HCT116 (cell line): ENCODE data around the gene BRWD1.

Experiments used
- CEBPB ChIP-seq: IDR thresholded peaks from 2 replicates; pipeline ENCODE4 v1.6.1; 2012; ENCODE audit warnings: low read depth
- ELF1 ChIP-seq: IDR thresholded peaks from 2 replicates; pipeline ENCODE4 v1.6.1; 2012; ENCODE audit warnings: low read depth, borderline replicate concordance
- EZH2 ChIP-seq: fragments of 200-600 bp; sonication (generic); IDR thresholded peaks from 2 replicates; pipeline ENCODE4 v1.6.1; 2017; ENCODE audit warnings: antibody characterized with exemption, mixed run types
- EZH2phosphoT487 ChIP-seq: fragments of 200-600 bp; IDR thresholded peaks from 2 replicates; pipeline ENCODE4 v1.6.1; 2018; ENCODE audit warnings: antibody characterized with exemption, borderline replicate concordance
- FOSL1 ChIP-seq: IDR thresholded peaks from 2 replicates; pipeline ENCODE4 v1.6.1; 2012; ENCODE audit warnings: low read depth
- POLR2A ChIP-seq: IDR thresholded peaks from 2 replicates; pipeline ENCODE4 v1.7.0; 2011; ENCODE audit warnings: borderline replicate concordance; ENCODE audit not compliant: insufficient read depth, insufficient read length; ENCODE audit errors: extremely low read depth
- POLR2AphosphoS5 ChIP-seq: IDR thresholded peaks from 2 replicates; pipeline ENCODE4 v1.6.1; 2011; ENCODE audit warnings: mild to moderate bottlenecking, low read depth, low read length, moderate library complexity
- SIN3A ChIP-seq: IDR thresholded peaks from 2 replicates; pipeline ENCODE4 v1.6.1; 2012; ENCODE audit warnings: low read depth
- SP1 ChIP-seq: IDR thresholded peaks from 2 replicates; pipeline ENCODE4 v1.6.1; 2012; ENCODE audit warnings: low read depth
- TF ChIP-seq, protein P1 (sequence below), 3 experiments: fragments of 200-600 bp in 1 of 3; sonication (generic) in 1 of 3; IDR thresholded peaks in 2 of 3; conservative IDR thresholded peaks in 1 of 3; 2 replicates each; pipeline ENCODE4 v1.5.1; 2012 to 2017; ENCODE audit warnings: low read depth in 2 of 3, low read length in 2 of 3, antibody characterized with exemption in 1 of 3, borderline replicate concordance in 1 of 3, control low read depth in 1 of 3, mild to moderate bottlenecking in 1 of 3, mixed read lengths in 1 of 3, mixed run types in 1 of 3, moderate library complexity in 1 of 3; ENCODE audit not compliant: insufficient read depth in 1 of 3
- TF ChIP-seq, protein P2 (sequence below): IDR thresholded peaks from 2 replicates; pipeline ENCODE4 v1.6.1; 2012
- TF ChIP-seq, protein P3 (sequence below): IDR thresholded peaks from 2 replicates; pipeline ENCODE4 v1.6.1; 2012; ENCODE audit warnings: low read depth
- TF ChIP-seq, protein P4 (sequence below): IDR thresholded peaks from 2 replicates; pipeline ENCODE4 v1.6.1; 2012

DNA sequence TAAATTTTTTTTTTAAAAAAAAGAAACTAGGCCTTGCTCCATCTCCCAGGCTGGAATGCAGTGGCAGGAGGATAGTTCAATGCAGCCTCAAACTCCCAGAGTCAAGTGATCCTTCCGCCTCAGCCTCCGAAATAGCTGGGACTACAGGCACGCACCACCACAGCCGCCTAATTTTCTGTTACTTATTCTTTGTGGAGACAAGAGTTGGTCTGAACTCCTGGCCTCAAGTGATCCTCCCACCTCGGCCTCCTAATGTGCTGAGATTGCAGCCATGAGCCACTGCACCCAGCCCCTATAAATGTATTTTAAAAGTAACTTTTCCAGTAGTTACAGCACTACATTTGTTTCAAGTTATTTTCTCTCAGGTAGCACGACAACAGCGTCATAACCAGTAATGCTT is 2.3 kb downstream of the BRWD1 start:
- TF ChIP-seq, protein P1, sequence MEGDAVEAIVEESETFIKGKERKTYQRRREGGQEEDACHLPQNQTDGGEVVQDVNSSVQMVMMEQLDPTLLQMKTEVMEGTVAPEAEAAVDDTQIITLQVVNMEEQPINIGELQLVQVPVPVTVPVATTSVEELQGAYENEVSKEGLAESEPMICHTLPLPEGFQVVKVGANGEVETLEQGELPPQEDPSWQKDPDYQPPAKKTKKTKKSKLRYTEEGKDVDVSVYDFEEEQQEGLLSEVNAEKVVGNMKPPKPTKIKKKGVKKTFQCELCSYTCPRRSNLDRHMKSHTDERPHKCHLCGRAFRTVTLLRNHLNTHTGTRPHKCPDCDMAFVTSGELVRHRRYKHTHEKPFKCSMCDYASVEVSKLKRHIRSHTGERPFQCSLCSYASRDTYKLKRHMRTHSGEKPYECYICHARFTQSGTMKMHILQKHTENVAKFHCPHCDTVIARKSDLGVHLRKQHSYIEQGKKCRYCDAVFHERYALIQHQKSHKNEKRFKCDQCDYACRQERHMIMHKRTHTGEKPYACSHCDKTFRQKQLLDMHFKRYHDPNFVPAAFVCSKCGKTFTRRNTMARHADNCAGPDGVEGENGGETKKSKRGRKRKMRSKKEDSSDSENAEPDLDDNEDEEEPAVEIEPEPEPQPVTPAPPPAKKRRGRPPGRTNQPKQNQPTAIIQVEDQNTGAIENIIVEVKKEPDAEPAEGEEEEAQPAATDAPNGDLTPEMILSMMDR (IDR thresholded peaks at IDR 0.05 in 2 of 3, conservative IDR thresholded peaks at IDR 0.05 in 1 of 3; ENCODE audit: borderline replicate concordance in 1 of 3, insufficient read depth in 1 of 3, low read depth in 2 of 3, low read length in 2 of 3): no peak
- TF ChIP-seq, protein P2, sequence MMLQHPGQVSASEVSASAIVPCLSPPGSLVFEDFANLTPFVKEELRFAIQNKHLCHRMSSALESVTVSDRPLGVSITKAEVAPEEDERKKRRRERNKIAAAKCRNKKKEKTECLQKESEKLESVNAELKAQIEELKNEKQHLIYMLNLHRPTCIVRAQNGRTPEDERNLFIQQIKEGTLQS: no peak
- TF ChIP-seq POLR2AphosphoS5 (no peak), CEBPB (no peak), EZH2 (no peak), POLR2A (no peak), ELF1 (no peak), SIN3A (no peak), EZH2phosphoT487 (no peak), FOSL1 (no peak), SP1 (no peak)
- TF ChIP-seq, protein P3, sequence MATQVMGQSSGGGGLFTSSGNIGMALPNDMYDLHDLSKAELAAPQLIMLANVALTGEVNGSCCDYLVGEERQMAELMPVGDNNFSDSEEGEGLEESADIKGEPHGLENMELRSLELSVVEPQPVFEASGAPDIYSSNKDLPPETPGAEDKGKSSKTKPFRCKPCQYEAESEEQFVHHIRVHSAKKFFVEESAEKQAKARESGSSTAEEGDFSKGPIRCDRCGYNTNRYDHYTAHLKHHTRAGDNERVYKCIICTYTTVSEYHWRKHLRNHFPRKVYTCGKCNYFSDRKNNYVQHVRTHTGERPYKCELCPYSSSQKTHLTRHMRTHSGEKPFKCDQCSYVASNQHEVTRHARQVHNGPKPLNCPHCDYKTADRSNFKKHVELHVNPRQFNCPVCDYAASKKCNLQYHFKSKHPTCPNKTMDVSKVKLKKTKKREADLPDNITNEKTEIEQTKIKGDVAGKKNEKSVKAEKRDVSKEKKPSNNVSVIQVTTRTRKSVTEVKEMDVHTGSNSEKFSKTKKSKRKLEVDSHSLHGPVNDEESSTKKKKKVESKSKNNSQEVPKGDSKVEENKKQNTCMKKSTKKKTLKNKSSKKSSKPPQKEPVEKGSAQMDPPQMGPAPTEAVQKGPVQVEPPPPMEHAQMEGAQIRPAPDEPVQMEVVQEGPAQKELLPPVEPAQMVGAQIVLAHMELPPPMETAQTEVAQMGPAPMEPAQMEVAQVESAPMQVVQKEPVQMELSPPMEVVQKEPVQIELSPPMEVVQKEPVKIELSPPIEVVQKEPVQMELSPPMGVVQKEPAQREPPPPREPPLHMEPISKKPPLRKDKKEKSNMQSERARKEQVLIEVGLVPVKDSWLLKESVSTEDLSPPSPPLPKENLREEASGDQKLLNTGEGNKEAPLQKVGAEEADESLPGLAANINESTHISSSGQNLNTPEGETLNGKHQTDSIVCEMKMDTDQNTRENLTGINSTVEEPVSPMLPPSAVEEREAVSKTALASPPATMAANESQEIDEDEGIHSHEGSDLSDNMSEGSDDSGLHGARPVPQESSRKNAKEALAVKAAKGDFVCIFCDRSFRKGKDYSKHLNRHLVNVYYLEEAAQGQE: no peak
- TF ChIP-seq, protein P4, sequence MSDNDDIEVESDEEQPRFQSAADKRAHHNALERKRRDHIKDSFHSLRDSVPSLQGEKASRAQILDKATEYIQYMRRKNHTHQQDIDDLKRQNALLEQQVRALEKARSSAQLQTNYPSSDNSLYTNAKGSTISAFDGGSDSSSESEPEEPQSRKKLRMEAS: no peak
